IMR-90 (cell line): ENCODE measurements around the gene PAPSS2. TPM values are rescaled to one million over a fixed set of nuclear protein-coding genes. Genes with fewer than 3 reads are reported as not detected.

Experiments used
- ATAC-seq: fragments of 200-7000 bp; cut with Tn5 transposase; 2 replicates; pipeline ENCODE4 v1.9.1; 2020; ENCODE audit warnings: low read depth, mild to moderate bottlenecking, moderate library complexity
- BruUV-seq: library from RNA; stranded (reverse); fragments of 400-500 nt; replicated peaks from 2 replicates; lab custom pipeline; 2021; lab: Mats Ljungman, UMichigan
- CTCF ChIA-PET: fragments of 300-600 bp; formaldehyde crosslinking; extraction: SDS; loops from one replicate; lab custom pipeline; 2021; ENCODE audit warnings: antibody characterized with exemption; lab: Yijun Ruan, JAX
- POLR2A ChIA-PET: fragments of 300-600 bp; sonication (Branson Sonifier 250); formaldehyde crosslinking; loops from one replicate; lab custom pipeline; 2022; ENCODE audit warnings: antibody characterized with exemption; ENCODE audit not compliant: unreplicated experiment; lab: Charles Lee
- DNase-seq: peaks from one replicate; pipeline ENCODE4 v3.0.0; 2013
- H2AFZ ChIP-seq: replicated peaks from 2 replicates; pipeline ENCODE3; 2013; ENCODE audit warnings: low read length, mild to moderate bottlenecking; ENCODE audit not compliant: poor library complexity
- H2AK5ac ChIP-seq: 2 replicates; pipeline ENCODE4 v1.6.1; 2013; ENCODE audit warnings: low read depth, low read length, inconsistent platforms
- H2AK9ac ChIP-seq: replicated peaks from 2 replicates; pipeline ENCODE3; 2013; ENCODE audit warnings: mild to moderate bottlenecking, low read depth, low read length, moderate library complexity; ENCODE audit not compliant: poor library complexity
- H2BK120ac ChIP-seq: 2 replicates; pipeline ENCODE4 v1.6.1; 2013; ENCODE audit warnings: low read depth, low read length, inconsistent platforms
- H2BK15ac ChIP-seq: 3 replicates; pipeline ENCODE4 v1.6.1; 2013; ENCODE audit warnings: low read depth, low read length, inconsistent platforms
- H2BK20ac ChIP-seq: 2 replicates; pipeline ENCODE4 v1.6.1; 2013; ENCODE audit warnings: low read depth, mild to moderate bottlenecking, inconsistent platforms, low read length, moderate library complexity
- H2BK5ac ChIP-seq: 2 replicates; pipeline ENCODE4 v1.6.1; 2013; ENCODE audit warnings: mild to moderate bottlenecking, low read depth, low read length, inconsistent platforms; ENCODE audit not compliant: poor library complexity, severe bottlenecking
- H3K14ac ChIP-seq: replicated peaks from 2 replicates; pipeline ENCODE4 v1.6.1; 2013; ENCODE audit warnings: low read depth, low read length, inconsistent platforms
- H3K18ac ChIP-seq: 2 replicates; pipeline ENCODE4 v1.6.1; 2013; ENCODE audit warnings: low read depth, low read length, control low read depth
- H3K23ac ChIP-seq: 2 replicates; pipeline ENCODE4 v1.6.1; 2013; ENCODE audit warnings: low read depth, low read length, inconsistent platforms
- H3K27ac ChIP-seq: 2 replicates; pipeline ENCODE4 v1.5.1; 2013; ENCODE audit warnings: mild to moderate bottlenecking, control low read depth, low read length; ENCODE audit not compliant: insufficient read depth
- H3K27me3 ChIP-seq: 2 replicates; pipeline ENCODE4 v1.6.1; 2013; ENCODE audit warnings: low read length; ENCODE audit not compliant: control insufficient read depth, insufficient read depth
- H3K36me3 ChIP-seq: 2 replicates; pipeline ENCODE4 v1.6.1; 2013; ENCODE audit warnings: low read length, mixed read lengths; ENCODE audit not compliant: control insufficient read depth, insufficient read depth
- H3K4ac ChIP-seq: 2 replicates; pipeline ENCODE4 v1.6.1; 2013; ENCODE audit warnings: low read depth, low read length, inconsistent platforms
- H3K4me1 ChIP-seq: 2 replicates; pipeline ENCODE4 v1.6.1; 2013; ENCODE audit warnings: low read length, mixed read lengths; ENCODE audit not compliant: control insufficient read depth, insufficient read depth
- H3K4me2 ChIP-seq: 2 replicates; pipeline ENCODE4 v1.6.1; 2013; ENCODE audit warnings: low read depth, mild to moderate bottlenecking, control low read depth, low read length, moderate library complexity
- H3K4me3 ChIP-seq: 2 replicates; pipeline ENCODE4 v1.5.1; 2013; ENCODE audit warnings: low read depth, mild to moderate bottlenecking, control low read depth, low read length, moderate library complexity; ENCODE audit not compliant: insufficient read depth
- H3K56ac ChIP-seq: 2 replicates; pipeline ENCODE4 v1.6.1; 2013; ENCODE audit warnings: low read length, inconsistent platforms; ENCODE audit not compliant: insufficient read depth; ENCODE audit errors: extremely low read depth
- H3K79me1 ChIP-seq, 2 experiments: 2 replicates each; pipeline ENCODE4 v1.6.1; 2013; ENCODE audit warnings: low read length in 2 of 2, inconsistent platforms in 1 of 2, low read depth in 1 of 2
- H3K9ac ChIP-seq: 2 replicates; pipeline ENCODE4 v1.6.1; 2013; ENCODE audit warnings: low read depth, low read length, control low read depth
- H3K9me1 ChIP-seq: 2 replicates; pipeline ENCODE4 v1.6.1; 2013; ENCODE audit warnings: low read length, inconsistent platforms; ENCODE audit not compliant: insufficient read depth
- H3K9me3 ChIP-seq: 2 replicates; pipeline ENCODE4 v1.6.1; 2013; ENCODE audit warnings: low read length; ENCODE audit not compliant: control insufficient read depth, insufficient read depth
- H4K20me1 ChIP-seq: 2 replicates; pipeline ENCODE4 v1.6.1; 2013; ENCODE audit warnings: low read length, inconsistent platforms; ENCODE audit not compliant: insufficient read depth
- H4K5ac ChIP-seq: 2 replicates; pipeline ENCODE4 v1.6.1; 2013; ENCODE audit warnings: mild to moderate bottlenecking, low read depth, low read length, control low read depth
- H4K8ac ChIP-seq, 2 experiments: 2 replicates each; pipeline ENCODE4 v1.6.1; 2013; ENCODE audit warnings: low read depth in 2 of 2, low read length in 2 of 2, control low read depth in 1 of 2, inconsistent platforms in 1 of 2
- H4K91ac ChIP-seq: 2 replicates; pipeline ENCODE4 v1.6.1; 2013; ENCODE audit warnings: low read depth, low read length, inconsistent platforms; ENCODE audit not compliant: insufficient read depth
- BHLHE40 ChIP-seq: fragments of 150-350 bp; IDR thresholded peaks from 2 replicates; pipeline ENCODE4 v1.6.1; 2016; ENCODE audit warnings: mild to moderate bottlenecking, low read depth, low read length
- CEBPB ChIP-seq: IDR thresholded peaks from 2 replicates; pipeline ENCODE4 v1.6.1; 2012; ENCODE audit warnings: low read depth, low read length, improper control_type of control experiment
- CHD1 ChIP-seq: IDR thresholded peaks from 2 replicates; pipeline ENCODE4 v1.6.1; 2012; ENCODE audit warnings: low read depth, low read length, improper control_type of control experiment
- FOS ChIP-seq: fragments of 150-350 bp; IDR thresholded peaks from 2 replicates; pipeline ENCODE4 v1.6.1; 2016; ENCODE audit warnings: low read depth, low read length
- MAFK ChIP-seq: IDR thresholded peaks from 2 replicates; pipeline ENCODE4 v1.6.1; 2012; ENCODE audit warnings: low read depth, low read length, improper control_type of control experiment
- MAZ ChIP-seq: IDR thresholded peaks from 2 replicates; pipeline ENCODE4 v1.6.1; 2012; ENCODE audit warnings: low read depth, mild to moderate bottlenecking, low read length, improper control_type of control experiment, moderate library complexity, borderline replicate concordance
- MXI1 ChIP-seq: IDR thresholded peaks from 2 replicates; pipeline ENCODE4 v1.6.1; 2012; ENCODE audit warnings: low read depth, mild to moderate bottlenecking, low read length, moderate library complexity, borderline replicate concordance
- NFE2L2 ChIP-seq: fragments of 150-350 bp; IDR thresholded peaks from 2 replicates; pipeline ENCODE4 v1.6.1; 2016; ENCODE audit warnings: low read depth, mild to moderate bottlenecking, low read length
- POLR2A ChIP-seq: IDR thresholded peaks from 2 replicates; pipeline ENCODE4 v1.6.1; 2012; ENCODE audit warnings: mild to moderate bottlenecking, low read depth, low read length
- RAD21 ChIP-seq: IDR thresholded peaks from 2 replicates; pipeline ENCODE4 v1.6.1; 2012; ENCODE audit warnings: low read length, improper control_type of control experiment
- RCOR1 ChIP-seq: IDR thresholded peaks from 2 replicates; pipeline ENCODE4 v1.6.1; 2012; ENCODE audit warnings: mild to moderate bottlenecking, low read length, improper control_type of control experiment; ENCODE audit not compliant: insufficient replicate concordance
- RFX5 ChIP-seq: IDR thresholded peaks from 2 replicates; pipeline ENCODE4 v1.8.0; 2012; ENCODE audit warnings: low read depth, mild to moderate bottlenecking, low read length, moderate library complexity
- SMC3 ChIP-seq: fragments of 150-350 bp; IDR thresholded peaks from 2 replicates; pipeline ENCODE4 v1.6.1; 2016; ENCODE audit warnings: low read depth, mild to moderate bottlenecking, antibody characterized with exemption, low read length, moderate library complexity
- WGBS, 2 experiments: methylation state at CpG; one replicate each; pipeline versions ENCODE4 v1.1.5 to v1.1.7; 2013; ENCODE audit warnings: missing lambda C conversion rate in 2 of 2; ENCODE audit not compliant: insufficient read length in 1 of 2; ENCODE audit errors: extremely low coverage in 2 of 2; 5-methylcytosine and 5-hydroxymethylcytosine counted together
- dilution Hi-C: fragments of 300-500 bp; cut with HindIII; formaldehyde crosslinking; loops from one replicate; pipeline ENCODE4 v1.14.3; 2018; ENCODE audit warnings: low sequenced_read_pairs; ENCODE audit not compliant: unreplicated experiment
- in situ Hi-C: fragments of 300-500 bp; cut with MboI; formaldehyde crosslinking; loops from 3 replicates; pipeline ENCODE4 v1.14.3; 2019; ENCODE audit warnings: low sequenced_read_pairs, inconsistent platforms, mixed read lengths
- intact Hi-C: fragments of 100-400 bp; cut with micrococcal nuclease; formaldehyde crosslinking; loops from 2 replicates; pipeline ENCODE4 v1.10.0; 2022
- polyA plus RNA-seq, 3 experiments: library from polyadenylated mRNA; depleted of rRNA; stranded (reverse); fragments of >200 nt; gene quantifications; 2 replicates each; pipeline ENCODE4 v1.2.3, GENCODE V29; 2012; ENCODE audit warnings: low replicate concordance in 1 of 3
- total RNA-seq: library from RNA; depleted of rRNA; stranded (reverse); fragments of >200 nt; gene quantifications from 2 replicates; pipeline ENCODE4 v1.2.3, GENCODE V29; 2012
- TF ChIP-seq, protein P1 (sequence below): conservative IDR thresholded peaks from 2 replicates; pipeline ENCODE4 v1.5.1; 2012; ENCODE audit warnings: mild to moderate bottlenecking, low read depth, low read length, improper control_type of control experiment
- TF ChIP-seq, protein P2 (sequence below): fragments of 150-350 bp; IDR thresholded peaks from 2 replicates; pipeline ENCODE4 v1.6.1; 2016; ENCODE audit warnings: low read depth, mild to moderate bottlenecking, low read length, moderate library complexity, borderline replicate concordance
- TF ChIP-seq, protein P3 (sequence below): fragments of 150-350 bp; IDR thresholded peaks from 2 replicates; pipeline ENCODE4 v1.6.1; 2017; ENCODE audit warnings: mild to moderate bottlenecking, antibody characterized with exemption, low read length, low read depth

The PAPSS2 gene
- total and polyA plus RNA-seq, 2 of the 4 experiments (the other 2 are of a cell fraction) = 55.0 to 63.3 TPM

DNA sequence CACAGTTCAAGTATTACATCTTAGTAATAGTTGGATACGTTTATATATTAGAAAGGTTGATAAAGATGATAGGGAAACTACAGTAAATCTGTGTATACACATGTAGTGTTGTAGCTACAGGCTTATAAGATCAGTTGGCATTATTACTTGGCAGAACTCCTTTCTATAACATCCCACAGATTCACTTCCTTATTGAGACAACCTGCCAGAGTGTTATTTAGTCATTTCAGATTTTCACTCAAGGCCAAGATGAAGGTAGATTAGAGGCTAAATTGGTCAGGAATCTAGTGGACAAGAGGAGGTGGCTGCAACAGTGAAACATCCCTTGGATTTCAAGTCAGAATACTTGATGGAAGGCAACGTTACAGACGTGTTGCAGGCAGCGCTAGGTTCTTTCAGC is 63.0 kb downstream of the PAPSS2 start:
- DNase-seq = no peak
- no peak overlapping the region for H2AFZ ChIP-seq
- no peak overlapping the region for H3K9ac ChIP-seq
- no peak for TF ChIP-seq NFE2L2
- TF ChIP-seq POLR2A = no peak
- TF ChIP-seq FOS = no peak
- no peak for TF ChIP-seq MAFK
- no peak for TF ChIP-seq SMC3
- TF ChIP-seq RCOR1 = no peak
- TF ChIP-seq, protein P1, sequence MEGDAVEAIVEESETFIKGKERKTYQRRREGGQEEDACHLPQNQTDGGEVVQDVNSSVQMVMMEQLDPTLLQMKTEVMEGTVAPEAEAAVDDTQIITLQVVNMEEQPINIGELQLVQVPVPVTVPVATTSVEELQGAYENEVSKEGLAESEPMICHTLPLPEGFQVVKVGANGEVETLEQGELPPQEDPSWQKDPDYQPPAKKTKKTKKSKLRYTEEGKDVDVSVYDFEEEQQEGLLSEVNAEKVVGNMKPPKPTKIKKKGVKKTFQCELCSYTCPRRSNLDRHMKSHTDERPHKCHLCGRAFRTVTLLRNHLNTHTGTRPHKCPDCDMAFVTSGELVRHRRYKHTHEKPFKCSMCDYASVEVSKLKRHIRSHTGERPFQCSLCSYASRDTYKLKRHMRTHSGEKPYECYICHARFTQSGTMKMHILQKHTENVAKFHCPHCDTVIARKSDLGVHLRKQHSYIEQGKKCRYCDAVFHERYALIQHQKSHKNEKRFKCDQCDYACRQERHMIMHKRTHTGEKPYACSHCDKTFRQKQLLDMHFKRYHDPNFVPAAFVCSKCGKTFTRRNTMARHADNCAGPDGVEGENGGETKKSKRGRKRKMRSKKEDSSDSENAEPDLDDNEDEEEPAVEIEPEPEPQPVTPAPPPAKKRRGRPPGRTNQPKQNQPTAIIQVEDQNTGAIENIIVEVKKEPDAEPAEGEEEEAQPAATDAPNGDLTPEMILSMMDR = no peak
- no peak for TF ChIP-seq RAD21
- TF ChIP-seq MXI1 = no peak
- TF ChIP-seq, protein P2, sequence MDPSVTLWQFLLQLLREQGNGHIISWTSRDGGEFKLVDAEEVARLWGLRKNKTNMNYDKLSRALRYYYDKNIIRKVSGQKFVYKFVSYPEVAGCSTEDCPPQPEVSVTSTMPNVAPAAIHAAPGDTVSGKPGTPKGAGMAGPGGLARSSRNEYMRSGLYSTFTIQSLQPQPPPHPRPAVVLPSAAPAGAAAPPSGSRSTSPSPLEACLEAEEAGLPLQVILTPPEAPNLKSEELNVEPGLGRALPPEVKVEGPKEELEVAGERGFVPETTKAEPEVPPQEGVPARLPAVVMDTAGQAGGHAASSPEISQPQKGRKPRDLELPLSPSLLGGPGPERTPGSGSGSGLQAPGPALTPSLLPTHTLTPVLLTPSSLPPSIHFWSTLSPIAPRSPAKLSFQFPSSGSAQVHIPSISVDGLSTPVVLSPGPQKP = no peak
- TF ChIP-seq BHLHE40 = no peak
- no peak for TF ChIP-seq CHD1
- TF ChIP-seq RFX5 = no peak
- TF ChIP-seq, protein P3, sequence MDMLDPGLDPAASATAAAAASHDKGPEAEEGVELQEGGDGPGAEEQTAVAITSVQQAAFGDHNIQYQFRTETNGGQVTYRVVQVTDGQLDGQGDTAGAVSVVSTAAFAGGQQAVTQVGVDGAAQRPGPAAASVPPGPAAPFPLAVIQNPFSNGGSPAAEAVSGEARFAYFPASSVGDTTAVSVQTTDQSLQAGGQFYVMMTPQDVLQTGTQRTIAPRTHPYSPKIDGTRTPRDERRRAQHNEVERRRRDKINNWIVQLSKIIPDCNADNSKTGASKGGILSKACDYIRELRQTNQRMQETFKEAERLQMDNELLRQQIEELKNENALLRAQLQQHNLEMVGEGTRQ = no peak
- no peak for TF ChIP-seq CEBPB
- no peak for TF ChIP-seq MAZ
- no peak overlapping the region for H4K8ac ChIP-seq
- in situ Hi-C loops (no loop called here), intact Hi-C loops (loop anchor here (5.0 kb wide), 1 partner anchor 65 kb away; the partner anchor contains the start of gene PAPSS2), dilution Hi-C loops (no loop called here)
- H3K9me1 ChIP-seq = peaks cover 7% of the 10 kb centered on the region
- WGBS, 2 experiments = 100% methylated on average over 1 of the region's 4 CpGs; no CpG with 5 or more reads in 1 of the 2 experiments
- H3K18ac ChIP-seq = no peak overlapping the region
- 0 out of 4 replicates have a peak, but pooled peaks cover 0 to 8% of the 10 kb centered on the region in 2 experiments for H3K79me1 ChIP-seq
- H4K91ac ChIP-seq = no peak overlapping the region
- ATAC-seq = no peak; the same call in 1 of the 2 replicates
- H3K27me3 ChIP-seq = no peaks in the 10 kb centered on the region
- H3K56ac ChIP-seq = no peak overlapping the region
- H2AK5ac ChIP-seq = no peak overlapping the region
- no peak overlapping the region for H2BK120ac ChIP-seq
- peaks cover 4% of the 10 kb centered on the region; the same call in 1 of the 2 replicates for H3K36me3 ChIP-seq
- no peak overlapping the region for H3K4me2 ChIP-seq
- H2BK15ac ChIP-seq = no peak overlapping the region
- H4K5ac ChIP-seq = no peak overlapping the region
- CTCF ChIA-PET = no interaction called here
- H2BK20ac ChIP-seq = no peak overlapping the region
- peaks cover 9% of the 10 kb centered on the region for H3K4me1 ChIP-seq
- H3K4me3 ChIP-seq = no peak overlapping the region
- BruUV-seq = no TSS peak
- peak overlapping the region; percentile 39; the same call in 1 of the 2 replicates for H3K14ac ChIP-seq
- no peak overlapping the region for H2AK9ac ChIP-seq
- H4K20me1 ChIP-seq = no peaks in the 10 kb centered on the region
- H2BK5ac ChIP-seq = no peak overlapping the region
- H3K4ac ChIP-seq = 0 out of 2 replicates have a peak overlapping the region, but pooled peaks have one; percentile 17
- POLR2A ChIA-PET = no interaction called here
- H3K23ac ChIP-seq = 0 out of 2 replicates have a peak overlapping the region, but pooled peaks have one; percentile 18
- no peak overlapping the region for H3K27ac ChIP-seq
- no peaks in the 10 kb centered on the region for H3K9me3 ChIP-seq
